Muscle of leg (tissue), 11 donors: Measurements from ENCODE around the gene HSF2BP. TPM values are rescaled to one million over a fixed set of nuclear protein-coding genes. Genes with fewer than 3 reads are reported as not detected.

Experiments
- DNase-seq: peaks from one replicate; pipeline ENCODE4 v3.0.0; 2013
- H3K27ac ChIP-seq: one replicate; pipeline ENCODE4 v1.5.1; 2013; ENCODE audit warnings: mild to moderate bottlenecking, low read length, control low read depth
- H3K27me3 ChIP-seq: one replicate; pipeline ENCODE4 v1.6.1; 2013; ENCODE audit warnings: low read length; ENCODE audit not compliant: control insufficient read depth, insufficient read depth
- H3K36me3 ChIP-seq: one replicate; pipeline ENCODE4 v1.6.1; 2013; ENCODE audit warnings: low read length; ENCODE audit not compliant: control insufficient read depth, insufficient read depth
- H3K4me1 ChIP-seq: one replicate; pipeline ENCODE4 v1.6.1; 2013; ENCODE audit warnings: low read length; ENCODE audit not compliant: control insufficient read depth, insufficient read depth
- H3K4me3 ChIP-seq: one replicate; pipeline ENCODE4 v1.5.1; 2013; ENCODE audit warnings: low read length, control low read depth
- H3K9me3 ChIP-seq: replicated peaks from 2 replicates; pipeline ENCODE4 v1.6.1; 2013; ENCODE audit warnings: low read depth, low read length; ENCODE audit not compliant: control insufficient read depth
- WGBS: methylation state at CpG from one replicate; pipeline ENCODE4 v1.1.5; 2013; ENCODE audit warnings: missing lambda C conversion rate; ENCODE audit not compliant: insufficient coverage; 5-methylcytosine and 5-hydroxymethylcytosine counted together
- polyA plus RNA-seq, 8 donors: library from polyadenylated mRNA; unstranded; fragments of 120-200 nt; gene quantifications; one replicate each; pipeline versions ENCODE4 v1.2.1 to v1.2.3, GENCODE V29; 2013; ENCODE audit warnings: inconsistent platforms in 1 of 8, low replicate concordance in 1 of 8; ENCODE audit not compliant: insufficient read length in 8 of 8, insufficient read depth in 1 of 8
- total RNA-seq: library from RNA; stranded (reverse); fragments of 120-200 nt; gene quantifications from one replicate; pipeline ENCODE4 v1.2.4, GENCODE V29; 2013

HSF2BP gene
- total and polyA plus RNA-seq, 9 donors = 0.68 to 1.2 (median 0.93) TPM

- WGBS = 86% methylated on average over 6 of the region's 11 CpGs
- H3K4me1 ChIP-seq = peaks cover 23% of the 10 kb centered on the region
- no peaks in the 10 kb centered on the region for H3K9me3 ChIP-seq
- H3K4me3 ChIP-seq = no peak overlapping the region
- peaks cover 5% of the 10 kb centered on the region for H3K27me3 ChIP-seq
- H3K27ac ChIP-seq = no peak overlapping the region
- no peak for DNase-seq
- H3K36me3 ChIP-seq = peaks cover 24% of the 10 kb centered on the region
These were observed 38.7 kb upstream of the HSF2BP start for GRCh38 chr21:43697758-43698643.

GRCh38 chr21:43696214-43696613 is 36.9 kb upstream of the HSF2BP start:
- H3K9me3 ChIP-seq = no peaks in the 10 kb centered on the region
- WGBS = 98% methylated on average over 11 of the region's 17 CpGs

GRCh38 chr21:43694437-43695079 is 35.3 kb upstream of the HSF2BP start:
- Histone ChIP-seq H3K9me3 (no peaks in the 10 kb centered on the region), H3K4me3 (no peak overlapping the region), H3K36me3 (peaks cover 56% of the 10 kb centered on the region), H3K4me1 (no peaks in the 10 kb centered on the region), H3K27me3 (no peaks in the 10 kb centered on the region), H3K27ac (no peak overlapping the region)
- no peak for DNase-seq
- 89% methylated on average over 26 of the region's 27 CpGs for WGBS

More at GRCh38 chr21:43696214-43696613, 36.9 kb upstream of the HSF2BP start:
- DNase-seq = no peak
- peaks cover 9% of the 10 kb centered on the region for H3K4me1 ChIP-seq
- no peak overlapping the region for H3K4me3 ChIP-seq
- H3K27ac ChIP-seq = no peak overlapping the region
- H3K27me3 ChIP-seq = no peaks in the 10 kb centered on the region
- peaks cover 40% of the 10 kb centered on the region for H3K36me3 ChIP-seq

- Histone ChIP-seq H3K4me3 (no peak overlapping the region), H3K9me3 (no peaks in the 10 kb centered on the region), H3K27me3 (no peaks in the 10 kb centered on the region), H3K4me1 (no peaks in the 10 kb centered on the region), H3K27ac (no peak overlapping the region), H3K36me3 (peaks cover 62% of the 10 kb centered on the region)
- DNase-seq = no peak
- WGBS = 93% methylated on average over 22 of the region's 23 CpGs
These were observed 34.7 kb upstream of the HSF2BP start for GRCh38 chr21:43693981-43694380.

- Histone ChIP-seq H3K9me3 (no peaks in the 10 kb centered on the region), H3K4me1 (no peaks in the 10 kb centered on the region), H3K27ac (no peak overlapping the region), H3K4me3 (no peak overlapping the region), H3K36me3 (peaks cover 72% of the 10 kb centered on the region), H3K27me3 (no peaks in the 10 kb centered on the region)
- no peak for DNase-seq
- WGBS = 91% methylated on average over 4 of the region's 8 CpGs
These were observed 33.7 kb upstream of the HSF2BP start for GRCh38 chr21:43692949-43693348.

GRCh38 chr21:43691801-43692200 is 32.5 kb upstream of the HSF2BP start:
- DNase-seq = no peak
- peaks cover 83% of the 10 kb centered on the region for H3K36me3 ChIP-seq
- H3K4me1 ChIP-seq = peaks cover 5% of the 10 kb centered on the region
- no peak overlapping the region for H3K27ac ChIP-seq
- no peak overlapping the region for H3K4me3 ChIP-seq
- H3K27me3 ChIP-seq = no peaks in the 10 kb centered on the region
- 93% methylated on average over 7 of the region's 10 CpGs for WGBS
- H3K9me3 ChIP-seq = no peaks in the 10 kb centered on the region

GRCh38 chr21:43691086-43691795 is 32.0 kb upstream of the HSF2BP start:
- DNase-seq = no peak
- H3K27ac ChIP-seq = no peak overlapping the region
- 98% methylated on average over 16 of the region's 25 CpGs for WGBS
- no peak overlapping the region for H3K4me3 ChIP-seq
- no peaks in the 10 kb centered on the region for H3K9me3 ChIP-seq
- H3K27me3 ChIP-seq = no peaks in the 10 kb centered on the region
- H3K4me1 ChIP-seq = peaks cover 5% of the 10 kb centered on the region
- peaks cover 85% of the 10 kb centered on the region for H3K36me3 ChIP-seq

GRCh38 chr21:43690346-43690745 is 31.1 kb upstream of the HSF2BP start:
- WGBS = 88% methylated on average over 7 of the region's 7 CpGs

GRCh38 chr21:43689556-43690337 is 30.5 kb upstream of the HSF2BP start:
- H3K36me3 ChIP-seq = peaks cover 95% of the 10 kb centered on the region
- no peak for DNase-seq
- H3K27ac ChIP-seq = no peak overlapping the region
- no peaks in the 10 kb centered on the region for H3K9me3 ChIP-seq
- 90% methylated on average over 31 of the region's 32 CpGs for WGBS
- no peaks in the 10 kb centered on the region for H3K27me3 ChIP-seq
- peaks cover 5% of the 10 kb centered on the region for H3K4me1 ChIP-seq
- no peak overlapping the region for H3K4me3 ChIP-seq

More at GRCh38 chr21:43690346-43690745, 31.1 kb upstream of the HSF2BP start:
- Histone ChIP-seq H3K27me3 (no peaks in the 10 kb centered on the region), H3K4me3 (no peak overlapping the region), H3K27ac (no peak overlapping the region), H3K4me1 (peaks cover 5% of the 10 kb centered on the region), H3K9me3 (no peaks in the 10 kb centered on the region), H3K36me3 (peaks cover 90% of the 10 kb centered on the region)
- DNase-seq = no peak
